Naive B cell (primary cell): ENCODE results near the gene RUNX2. TPM values are rescaled to one million over a fixed set of nuclear protein-coding genes. Genes with fewer than 3 reads are reported as not detected.

Experiments
- ATAC-seq, 2 donors: fragments of 150-1000 bp; cut with Tn5 transposase; 2 replicates each; pipeline ENCODE4 v1.10.0; 2021; ENCODE audit warnings: low read depth in 2 of 2, mild to moderate bottlenecking in 2 of 2, moderate library complexity in 2 of 2
- DNase-seq: peaks from one replicate; pipeline ENCODE4 v3.0.0; 2022
- H3K27ac Mint-ChIP-seq, 6 donors: one replicate each; pipeline ENCODE4 v1.8.0; 2020 to 2022; ENCODE audit warnings: mild to moderate bottlenecking in 6 of 6, mixed read lengths in 6 of 6, moderate library complexity in 5 of 6, inconsistent platforms in 2 of 6
- H3K27me3 Mint-ChIP-seq, 3 donors: one replicate each; pipeline ENCODE4 v1.8.0; 2021 to 2022; ENCODE audit warnings: mixed read lengths in 3 of 3, mild to moderate bottlenecking in 1 of 3
- H3K36me3 Mint-ChIP-seq, 2 donors: one replicate each; pipeline ENCODE4 v1.8.0; 2020 to 2022; ENCODE audit warnings: mixed read lengths in 2 of 2, inconsistent platforms in 1 of 2, mild to moderate bottlenecking in 1 of 2
- H3K4me1 Mint-ChIP-seq, 3 donors: one replicate each; pipeline ENCODE4 v1.8.0; 2020 to 2022; ENCODE audit warnings: mixed read lengths in 3 of 3, inconsistent platforms in 1 of 3, mild to moderate bottlenecking in 1 of 3, moderate library complexity in 1 of 3
- H3K4me3 Mint-ChIP-seq, 8 donors: one replicate each; pipeline ENCODE4 v1.8.0; 2020 to 2022; ENCODE audit warnings: mild to moderate bottlenecking in 8 of 8, mixed read lengths in 8 of 8, moderate library complexity in 8 of 8, inconsistent platforms in 2 of 8
- H3K9me3 Mint-ChIP-seq, 7 donors: one replicate each; pipeline ENCODE4 v1.8.0; 2020 to 2022; ENCODE audit warnings: mixed read lengths in 7 of 7, mild to moderate bottlenecking in 5 of 7, inconsistent platforms in 2 of 7, moderate library complexity in 1 of 7
- polyA plus RNA-seq, 6 donors: library from polyadenylated mRNA; unstranded; fragments of 300-500 nt; fragmentation: Illumina TruSeq; gene quantifications; one replicate each; pipeline ENCODE4 v1.2.3, GENCODE V29; 2021; ENCODE audit warnings: low read depth in 6 of 6

The RUNX2 gene
- polyA plus RNA-seq, 6 donors from 2014 or later: 0.08 to 0.37 (median 0.16) TPM; not detected in 3

GRCh38 chr6:45606831-45607400 is 278.8 kb downstream of the RUNX2 start:
- Mint-ChIP-seq H3K4me1 (peaks cover 5 to 11% (median 11%) of the 10 kb centered on the region in 3 donors), H3K27ac (no peak overlapping the region), H3K27me3 (peaks cover 0 to 9% (median 8%) of the 10 kb centered on the region in 3 donors), H3K4me3 (no peak overlapping the region), H3K9me3 (peaks cover 2 to 25% (median 10%) of the 10 kb centered on the region in 7 donors), H3K36me3 (peaks cover 0 to 14% of the 10 kb centered on the region in 2 donors)
- no peak for ATAC-seq
- no peak for DNase-seq

DNA sequence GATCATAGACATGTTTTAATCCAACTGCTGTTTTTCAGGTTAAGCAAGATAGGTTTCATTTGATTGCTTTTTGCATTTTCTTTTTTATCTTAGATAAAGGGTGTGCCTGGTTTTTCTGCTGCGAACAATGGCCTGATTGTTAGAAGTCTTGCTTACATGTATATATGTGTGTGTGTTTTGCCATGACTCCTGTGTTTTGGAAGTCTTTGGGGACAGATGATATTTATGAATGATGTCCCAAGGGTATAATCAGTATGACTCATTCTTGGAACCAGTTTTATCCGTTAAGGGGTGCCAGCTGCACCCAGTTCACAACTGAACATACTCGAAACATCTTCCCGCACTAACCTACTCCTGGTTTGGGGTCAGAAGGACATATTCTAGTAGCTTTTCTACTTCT is 279.7 kb downstream of the RUNX2 start:
- peaks cover 0 to 9% (median 8%) of the 10 kb centered on the region in 3 donors for H3K27me3 Mint-ChIP-seq
- H3K9me3 Mint-ChIP-seq: peaks cover 2 to 19% (median 7%) of the 10 kb centered on the region in 7 donors
- peak overlapping the region in 1 of 6 donors; percentile 18 for H3K27ac Mint-ChIP-seq
- peaks cover 0 to 14% of the 10 kb centered on the region in 2 donors for H3K36me3 Mint-ChIP-seq
- DNase-seq: no peak
- H3K4me1 Mint-ChIP-seq: peaks cover 5 to 11% (median 11%) of the 10 kb centered on the region in 3 donors
- no peak for ATAC-seq
- no peak overlapping the region for H3K4me3 Mint-ChIP-seq

GRCh38 chr6:45608252-45608913 is 280.3 kb downstream of the RUNX2 start:
- H3K27ac Mint-ChIP-seq: no peak overlapping the region
- peak overlapping the region in 1 of 8 donors; percentile 1 for H3K4me3 Mint-ChIP-seq
- no peak for DNase-seq
- peaks cover 5 to 11% (median 11%) of the 10 kb centered on the region in 3 donors for H3K4me1 Mint-ChIP-seq
- peaks cover 0 to 9% (median 8%) of the 10 kb centered on the region in 3 donors for H3K27me3 Mint-ChIP-seq
- H3K36me3 Mint-ChIP-seq: peaks cover 0 to 12% of the 10 kb centered on the region in 2 donors
- ATAC-seq: no peak
- H3K9me3 Mint-ChIP-seq: peaks cover 2 to 16% (median 5%) of the 10 kb centered on the region in 7 donors

DNA sequence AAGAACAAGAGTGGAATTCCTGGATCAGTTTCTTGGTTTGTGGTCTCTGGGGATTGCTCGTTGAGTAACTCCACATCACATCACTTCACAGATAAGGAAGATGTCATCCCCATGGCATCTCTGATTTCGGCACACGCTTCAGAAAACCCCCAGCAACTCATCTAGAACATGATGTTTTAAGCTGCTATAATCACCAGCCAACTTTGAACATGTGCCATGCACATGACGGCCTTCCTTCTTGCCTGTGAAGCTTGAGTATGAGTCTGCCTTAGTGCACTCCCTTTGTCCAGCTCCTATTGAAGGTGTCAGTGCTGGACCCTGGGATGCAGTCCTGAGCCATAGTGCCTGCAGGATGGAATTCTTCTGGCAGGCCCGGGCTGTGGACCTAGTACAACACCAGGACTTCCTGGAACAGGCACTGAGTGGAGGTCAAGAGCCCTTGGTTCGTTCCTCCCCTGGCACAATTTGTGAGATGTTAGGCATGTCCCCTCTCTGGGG is 281.1 kb downstream of the RUNX2 start:
- Mint-ChIP-seq H3K36me3 (peaks cover 0 to 3% of the 10 kb centered on the region in 2 donors), H3K4me1 (peaks cover 5 to 11% (median 11%) of the 10 kb centered on the region in 3 donors), H3K9me3 (peaks cover 0 to 8% (median 2%) of the 10 kb centered on the region in 7 donors), H3K27me3 (peaks cover 0 to 9% (median 6%) of the 10 kb centered on the region in 3 donors), H3K27ac (no peak overlapping the region), H3K4me3 (no peak overlapping the region)
- ATAC-seq (no peak), DNase-seq (no peak)

DNA sequence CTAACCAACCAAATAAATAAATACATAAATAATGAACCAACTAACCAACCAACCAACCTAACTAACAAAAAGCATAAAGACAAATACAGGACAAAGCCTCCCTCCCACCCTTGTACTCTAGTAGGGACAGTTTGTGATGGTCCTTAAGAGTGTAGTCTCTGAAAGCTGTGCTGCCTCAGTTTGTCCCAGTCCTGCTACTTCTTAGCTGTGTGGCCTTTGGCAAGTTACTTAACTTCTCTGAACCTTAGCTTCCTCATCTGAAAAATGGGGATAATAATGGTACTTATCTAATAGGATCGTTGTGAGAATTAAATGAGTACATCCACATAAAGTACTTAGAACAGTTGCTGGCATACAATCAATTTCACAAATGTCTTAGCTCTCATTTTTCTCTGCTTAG is 282.2 kb downstream of the RUNX2 start:
- Mint-ChIP-seq H3K27ac (no peak overlapping the region), H3K4me3 (no peak overlapping the region), H3K4me1 (peaks cover 5 to 11% (median 11%) of the 10 kb centered on the region in 3 donors), H3K36me3 (no peaks in the 10 kb centered on the region), H3K27me3 (peaks cover 0 to 9% (median 3%) of the 10 kb centered on the region in 3 donors), H3K9me3 (no peaks in the 10 kb centered on the region)
- ATAC-seq (no peak), DNase-seq (no peak)

- Mint-ChIP-seq H3K27me3 (peaks cover 0 to 9% (median 3%) of the 10 kb centered on the region in 3 donors), H3K4me1 (peaks cover 5 to 11% (median 11%) of the 10 kb centered on the region in 3 donors), H3K4me3 (no peak overlapping the region), H3K36me3 (no peaks in the 10 kb centered on the region), H3K27ac (no peak overlapping the region), H3K9me3 (no peaks in the 10 kb centered on the region)
- ATAC-seq: peak; percentile 58
- DNase-seq: no peak
These were observed 282.7 kb downstream of the RUNX2 start for GRCh38 chr6:45610832-45611231.

DNA sequence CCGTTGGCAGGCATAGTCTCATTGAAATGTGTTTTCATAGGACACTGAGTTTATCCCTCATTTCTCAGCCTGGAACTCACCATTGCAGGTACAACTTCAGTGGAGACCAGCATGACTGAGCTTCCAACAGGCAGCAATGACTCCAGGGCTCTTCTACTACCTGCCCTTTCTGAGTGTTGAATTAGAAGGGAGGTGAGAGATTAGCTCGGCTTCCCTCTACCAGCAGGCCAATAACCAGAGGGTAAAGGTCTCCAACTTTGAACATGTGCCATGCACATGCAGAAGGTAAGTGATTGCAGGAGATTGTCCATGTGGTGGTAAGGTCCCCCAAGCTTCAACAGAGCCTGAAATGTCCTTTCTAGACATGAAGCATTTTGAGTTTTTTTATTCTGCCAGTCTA is 283.4 kb downstream of the RUNX2 start:
- Mint-ChIP-seq H3K36me3 (no peaks in the 10 kb centered on the region), H3K27ac (peak overlapping the region in 2 of 6 donors; percentile 57 to 74), H3K4me1 (peaks cover 5 to 11% (median 11%) of the 10 kb centered on the region in 3 donors), H3K9me3 (no peaks in the 10 kb centered on the region), H3K27me3 (peaks cover 0 to 9% (median 3%) of the 10 kb centered on the region in 3 donors), H3K4me3 (no peak overlapping the region)
- ATAC-seq (no peak), DNase-seq (no peak)

- Mint-ChIP-seq H3K27me3 (peaks cover 0 to 9% (median 0%) of the 10 kb centered on the region in 3 donors), H3K9me3 (no peaks in the 10 kb centered on the region), H3K4me1 (peaks cover 5 to 11% (median 11%) of the 10 kb centered on the region in 3 donors), H3K27ac (no peak overlapping the region), H3K36me3 (no peaks in the 10 kb centered on the region), H3K4me3 (no peak overlapping the region)
- ATAC-seq (no peak), DNase-seq (no peak)
These were observed 285.5 kb downstream of the RUNX2 start for GRCh38 chr6:45613656-45614055.

DNA sequence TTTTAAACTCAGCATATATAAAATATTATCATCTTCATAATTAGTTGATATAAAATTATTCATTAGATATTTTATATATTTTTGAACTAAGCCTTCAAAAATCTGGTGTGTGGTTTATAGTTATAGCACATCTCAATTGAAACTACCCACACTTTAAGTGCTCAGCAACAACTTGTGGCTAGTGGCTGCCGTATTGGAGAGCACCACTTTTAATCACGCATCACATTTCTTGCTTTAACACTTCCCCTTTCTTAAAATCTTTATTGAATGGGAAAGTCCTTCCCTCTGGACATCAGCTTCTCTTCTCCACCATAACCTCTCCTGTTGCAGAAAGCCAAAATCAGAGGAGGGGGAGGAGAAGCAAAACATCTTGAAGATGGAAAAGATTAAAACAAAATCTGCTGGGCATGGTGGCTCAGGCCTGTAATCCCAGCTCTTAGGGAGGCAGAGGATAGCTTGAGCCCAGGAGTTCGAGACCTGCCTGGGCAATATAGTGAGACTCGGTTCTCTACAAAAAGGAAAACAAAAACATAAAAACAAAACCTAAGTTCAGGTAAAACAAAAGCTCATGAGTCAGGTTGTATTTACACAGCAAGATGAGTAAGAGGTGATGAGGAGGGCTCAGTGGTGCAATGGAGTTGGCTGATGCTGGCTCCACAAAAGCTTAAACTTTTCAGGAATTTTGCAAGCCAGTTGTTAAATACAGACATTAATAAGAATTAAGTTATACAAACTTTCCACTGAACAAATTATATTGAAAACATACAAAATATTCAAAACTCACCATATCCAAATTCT is 286.6 kb downstream of the RUNX2 start:
- ATAC-seq (no peak), DNase-seq (no peak)
- no peak overlapping the region for H3K27ac Mint-ChIP-seq
- peaks cover 5 to 11% (median 11%) of the 10 kb centered on the region in 3 donors for H3K4me1 Mint-ChIP-seq
- H3K4me3 Mint-ChIP-seq: no peak overlapping the region
- no peaks in the 10 kb centered on the region for H3K36me3 Mint-ChIP-seq
- no peaks in the 10 kb centered on the region for H3K27me3 Mint-ChIP-seq
- H3K9me3 Mint-ChIP-seq: no peaks in the 10 kb centered on the region

GRCh38 chr6:45616209-45616608 is 288.1 kb downstream of the RUNX2 start:
- Mint-ChIP-seq H3K36me3 (no peaks in the 10 kb centered on the region), H3K4me3 (no peak overlapping the region), H3K27me3 (no peaks in the 10 kb centered on the region), H3K4me1 (peaks cover 5 to 11% (median 9%) of the 10 kb centered on the region in 3 donors), H3K9me3 (no peaks in the 10 kb centered on the region), H3K27ac (no peak overlapping the region)
- ATAC-seq (no peak), DNase-seq (no peak)

- Mint-ChIP-seq H3K4me1 (peaks cover 5 to 7% (median 5%) of the 10 kb centered on the region in 3 donors), H3K4me3 (no peak overlapping the region), H3K27me3 (no peaks in the 10 kb centered on the region), H3K9me3 (no peaks in the 10 kb centered on the region), H3K36me3 (no peaks in the 10 kb centered on the region), H3K27ac (no peak overlapping the region)
- DNase-seq: no peak
- no peak for ATAC-seq
These were observed 289.3 kb downstream of the RUNX2 start for GRCh38 chr6:45617441-45617840.

- no peak overlapping the region for H3K4me3 Mint-ChIP-seq
- H3K9me3 Mint-ChIP-seq: peaks cover 0 to under 1% (median 0%) of the 10 kb centered on the region in 7 donors
- H3K27ac Mint-ChIP-seq: peak overlapping the region in 1 of 6 donors; percentile 6
- no peaks in the 10 kb centered on the region for H3K27me3 Mint-ChIP-seq
- H3K36me3 Mint-ChIP-seq: no peaks in the 10 kb centered on the region
- ATAC-seq (no peak), DNase-seq (no peak)
- H3K4me1 Mint-ChIP-seq: peaks cover 5 to 7% (median 5%) of the 10 kb centered on the region in 3 donors
These were observed 290.1 kb downstream of the RUNX2 start for GRCh38 chr6:45618259-45618658.

- ATAC-seq: no peak
- H3K4me3 Mint-ChIP-seq: no peak overlapping the region
These were observed 291.2 kb downstream of the RUNX2 start for GRCh38 chr6:45619211-45619760.

More at GRCh38 chr6:45619211-45619760, 291.2 kb downstream of the RUNX2 start:
- Mint-ChIP-seq H3K27me3 (no peaks in the 10 kb centered on the region), H3K9me3 (peaks cover 0 to 2% (median 0%) of the 10 kb centered on the region in 7 donors), H3K27ac (no peak overlapping the region), H3K36me3 (no peaks in the 10 kb centered on the region), H3K4me1 (peaks cover 5 to 7% (median 5%) of the 10 kb centered on the region in 3 donors)
- no peak for DNase-seq
